ENCODE results near the gene PLA2G3.

Gene PLA2G3

GRCh38 chr22:31140746-31141145 lies 438 bp upstream of the PLA2G3 start:
- Histone ChIP-seq H3K36me3 (ENCODE audit: low read length) (no peaks in the 10 kb centered on the region), H3K27me3 (ENCODE audit: low read length) (no peaks in the 10 kb centered on the region), H3F3A (ENCODE audit: insufficient read depth) (no peaks in the 10 kb centered on the region), H3K4me3 (ENCODE audit: insufficient read depth, low read length, poor library complexity, severe bottlenecking) (no peak overlapping the region), H3K27ac (ENCODE audit: low read depth, low read length) (no peak overlapping the region), H3K4me2 (ENCODE audit: low read depth, low read length, poor library complexity, severe bottlenecking) (no peak overlapping the region), H4K20me1 (ENCODE audit: low read depth, low read length) (no peaks in the 10 kb centered on the region), H3K9me2 (replicated peaks; ENCODE audit: insufficient read depth, low read length) (no peaks in the 10 kb centered on the region), H2AFZ (ENCODE audit: low read depth, low read length, severe bottlenecking) (no peak overlapping the region), H3K79me2 (ENCODE audit: insufficient read depth, low read length) (no peaks in the 10 kb centered on the region), H3K9ac (ENCODE audit: low read length) (no peak overlapping the region), H3K9me3 (ENCODE audit: insufficient read depth, low read length) (no peaks in the 10 kb centered on the region)
- no peak for TF ChIP-seq EZH2phosphoT487 (conservative IDR thresholded peaks at IDR 0.05; ENCODE audit: low read length)
- no peak for TF ChIP-seq CTCF (IDR thresholded peaks at IDR 0.05; ENCODE audit: insufficient read depth, low read length, poor library complexity, severe bottlenecking)

- no peak overlapping the region for H2AFZ ChIP-seq (ENCODE audit: low read depth, low read length, severe bottlenecking)
- H3K79me2 ChIP-seq (ENCODE audit: insufficient read depth, low read length): no peaks in the 10 kb centered on the region
- no peak overlapping the region for H3K4me3 ChIP-seq (ENCODE audit: insufficient read depth, low read length, poor library complexity, severe bottlenecking)
- H3K9ac ChIP-seq (ENCODE audit: low read length): no peak overlapping the region
- H3K36me3 ChIP-seq (ENCODE audit: low read length): no peaks in the 10 kb centered on the region
- no peak overlapping the region for H3K27ac ChIP-seq (ENCODE audit: low read depth, low read length)
- H3K9me2 ChIP-seq (replicated peaks; ENCODE audit: insufficient read depth, low read length): no peaks in the 10 kb centered on the region
- no peak overlapping the region for H3K4me2 ChIP-seq (ENCODE audit: low read depth, low read length, poor library complexity, severe bottlenecking)
- no peaks in the 10 kb centered on the region for H3K9me3 ChIP-seq (ENCODE audit: insufficient read depth, low read length)
- H4K20me1 ChIP-seq (ENCODE audit: low read depth, low read length): no peaks in the 10 kb centered on the region
- H3F3A ChIP-seq (ENCODE audit: insufficient read depth): no peaks in the 10 kb centered on the region
- no peaks in the 10 kb centered on the region for H3K27me3 ChIP-seq (ENCODE audit: low read length)
- TF ChIP-seq CTCF (IDR thresholded peaks at IDR 0.05; ENCODE audit: insufficient read depth, low read length, poor library complexity, severe bottlenecking): no peak
- TF ChIP-seq EZH2phosphoT487 (conservative IDR thresholded peaks at IDR 0.05; ENCODE audit: low read length): no peak
These were observed 1.2 kb downstream of the PLA2G3 start for GRCh38 chr22:31139066-31139465.

GRCh38 chr22:31138126-31138525 lies 2.2 kb downstream of the PLA2G3 start:
- no peak overlapping the region for H3K4me3 ChIP-seq (ENCODE audit: insufficient read depth, low read length, poor library complexity, severe bottlenecking)
- TF ChIP-seq EZH2phosphoT487 (conservative IDR thresholded peaks at IDR 0.05; ENCODE audit: low read length) (no peak), CTCF (IDR thresholded peaks at IDR 0.05; ENCODE audit: insufficient read depth, low read length, poor library complexity, severe bottlenecking) (no peak)
- H3K9ac ChIP-seq (ENCODE audit: low read length): no peak overlapping the region
- H3K79me2 ChIP-seq (ENCODE audit: insufficient read depth, low read length): no peaks in the 10 kb centered on the region
- no peaks in the 10 kb centered on the region for H3K9me3 ChIP-seq (ENCODE audit: insufficient read depth, low read length)
- H3K9me2 ChIP-seq (replicated peaks; ENCODE audit: insufficient read depth, low read length): no peaks in the 10 kb centered on the region
- H4K20me1 ChIP-seq (ENCODE audit: low read depth, low read length): no peaks in the 10 kb centered on the region
- H2AFZ ChIP-seq (ENCODE audit: low read depth, low read length, severe bottlenecking): no peak overlapping the region
- no peaks in the 10 kb centered on the region for H3F3A ChIP-seq (ENCODE audit: insufficient read depth)
- H3K4me2 ChIP-seq (ENCODE audit: low read depth, low read length, poor library complexity, severe bottlenecking): no peak overlapping the region
- no peaks in the 10 kb centered on the region for H3K27me3 ChIP-seq (ENCODE audit: low read length)
- no peak overlapping the region for H3K27ac ChIP-seq (ENCODE audit: low read depth, low read length)
- no peaks in the 10 kb centered on the region for H3K36me3 ChIP-seq (ENCODE audit: low read length)
